GM21381 (cell line): ENCODE measurements around the gene INS.

Source experiments
- ATAC-seq: cut with Tn5 transposase; IDR thresholded peaks from one replicate; pipeline ENCODE4 v1.9.1; 2021; ENCODE audit warnings: mild to moderate bottlenecking, moderate library complexity; ENCODE audit not compliant: unreplicated experiment

The INS gene

GRCh38 chr11:2122222-2122906 is 38.6 kb downstream of the INS start:
- ATAC-seq, result no peak

GRCh38 chr11:2121227-2122130 is 39.5 kb downstream of the INS start:
- ATAC-seq, result no peak

GRCh38 chr11:2120359-2121100 is 40.5 kb downstream of the INS start:
- ATAC-seq, result no peak

- no peak for ATAC-seq
These were observed 42.3 kb downstream of the INS start for GRCh38 chr11:2118677-2119076.

- ATAC-seq, result no peak
These were observed 44.3 kb downstream of the INS start for GRCh38 chr11:2116680-2117079.

- no peak for ATAC-seq
These were observed 45.7 kb downstream of the INS start for GRCh38 chr11:2115308-2115707.

GRCh38 chr11:2114430-2115241 is 46.4 kb downstream of the INS start:
- no peak for ATAC-seq

GRCh38 chr11:2113776-2114175 is 47.2 kb downstream of the INS start:
- ATAC-seq, result no peak

- no peak for ATAC-seq
These were observed 50.5 kb downstream of the INS start for GRCh38 chr11:2110521-2110920.
